H9 (cell line): ENCODE data around the gene BIVM. TPM values are rescaled to one million over a fixed set of nuclear protein-coding genes. Genes with fewer than 3 reads are reported as not detected.

Experiments used
- DNase-seq: peaks from one replicate; pipeline ENCODE4 v3.0.0-alpha.2; 2017
- H2AFZ ChIP-seq: one replicate; pipeline ENCODE4 v1.6.1; 2013; ENCODE audit warnings: mild to moderate bottlenecking, low read length, control low read depth, moderate library complexity
- H2AK5ac ChIP-seq: 2 replicates; pipeline ENCODE4 v1.6.1; 2013; ENCODE audit warnings: low read length, control low read depth, mixed read lengths; ENCODE audit not compliant: insufficient read length
- H2BK120ac ChIP-seq: one replicate; pipeline ENCODE4 v1.6.1; 2013; ENCODE audit warnings: low read depth, mild to moderate bottlenecking, low read length, control low read depth, inconsistent platforms; ENCODE audit not compliant: poor library complexity, severe bottlenecking
- H2BK12ac ChIP-seq: 2 replicates; pipeline ENCODE4 v1.6.1; 2013; ENCODE audit warnings: low read length, control low read depth, mixed read lengths, low read depth; ENCODE audit not compliant: insufficient read length
- H2BK15ac ChIP-seq: 2 replicates; pipeline ENCODE4 v1.6.1; 2013; ENCODE audit warnings: low read depth, low read length, control low read depth
- H2BK20ac ChIP-seq: one replicate; pipeline ENCODE4 v1.6.1; 2013; ENCODE audit warnings: low read depth, mild to moderate bottlenecking, low read length, control low read depth, inconsistent platforms; ENCODE audit not compliant: poor library complexity, severe bottlenecking
- H2BK5ac ChIP-seq: 2 replicates; pipeline ENCODE4 v1.6.1; 2013; ENCODE audit warnings: low read length, control low read depth, mixed read lengths; ENCODE audit not compliant: insufficient read length
- H3K14ac ChIP-seq: 2 replicates; pipeline ENCODE4 v1.6.1; 2013; ENCODE audit warnings: low read length, control low read depth; ENCODE audit not compliant: insufficient read depth
- H3K18ac ChIP-seq: 2 replicates; pipeline ENCODE4 v1.6.1; 2013; ENCODE audit warnings: low read depth, mild to moderate bottlenecking, mixed read lengths, low read length, control low read depth; ENCODE audit not compliant: insufficient read length
- H3K23ac ChIP-seq: 2 replicates; pipeline ENCODE4 v1.6.1; 2013; ENCODE audit warnings: low read length, control low read depth, mixed read lengths, low read depth; ENCODE audit not compliant: insufficient read length
- H3K23me2 ChIP-seq: 2 replicates; pipeline ENCODE4 v1.6.1; 2013; ENCODE audit warnings: low read depth, mild to moderate bottlenecking, mixed read lengths, low read length, control low read depth; ENCODE audit not compliant: insufficient read length, poor library complexity, severe bottlenecking
- H3K27ac ChIP-seq: 2 replicates; pipeline ENCODE4 v1.5.1; 2013; ENCODE audit warnings: low read length, control low read depth, mixed read lengths, low read depth; ENCODE audit not compliant: insufficient read length
- H3K27me3 ChIP-seq: 2 replicates; pipeline ENCODE4 v1.6.1; 2013; ENCODE audit warnings: low read length, control low read depth, inconsistent platforms; ENCODE audit not compliant: insufficient read depth
- H3K4ac ChIP-seq: 2 replicates; pipeline ENCODE4 v1.6.1; 2013; ENCODE audit warnings: low read depth, mild to moderate bottlenecking, control low read depth, inconsistent platforms, low read length, moderate library complexity
- H3K4me1 ChIP-seq: 2 replicates; pipeline ENCODE4 v1.6.1; 2013; ENCODE audit warnings: low read length, control low read depth, inconsistent platforms; ENCODE audit not compliant: insufficient read depth
- H3K4me2 ChIP-seq: 2 replicates; pipeline ENCODE4 v1.6.1; 2013; ENCODE audit warnings: low read length, control low read depth, mixed read lengths; ENCODE audit not compliant: insufficient read length, insufficient read depth
- H3K56ac ChIP-seq: 2 replicates; pipeline ENCODE4 v1.6.1; 2013; ENCODE audit warnings: low read depth, mild to moderate bottlenecking, mixed read lengths, low read length, control low read depth; ENCODE audit not compliant: insufficient read length
- H3K79me1 ChIP-seq: 2 replicates; pipeline ENCODE4 v1.6.1; 2013; ENCODE audit warnings: low read depth, mild to moderate bottlenecking, moderate library complexity, low read length, control low read depth, inconsistent platforms; ENCODE audit not compliant: insufficient read depth, poor library complexity, severe bottlenecking
- H3K79me2 ChIP-seq: 2 replicates; pipeline ENCODE4 v1.6.1; 2013; ENCODE audit warnings: low read length, control low read depth, inconsistent platforms; ENCODE audit not compliant: insufficient read depth
- H3K9ac ChIP-seq: 2 replicates; pipeline ENCODE4 v1.6.1; 2013; ENCODE audit warnings: low read length, control low read depth, mixed read lengths; ENCODE audit not compliant: insufficient read length; ENCODE audit errors: extremely low read depth
- H3K9me3 ChIP-seq: one replicate; pipeline ENCODE4 v1.6.1; 2013; ENCODE audit warnings: low read depth, low read length, inconsistent platforms; ENCODE audit not compliant: control insufficient read depth
- H3T11ph ChIP-seq: one replicate; pipeline ENCODE4 v1.6.1; 2013; ENCODE audit warnings: mild to moderate bottlenecking, low read length, control low read depth, inconsistent platforms
- H4K20me1 ChIP-seq: one replicate; pipeline ENCODE4 v1.6.1; 2013; ENCODE audit not compliant: control insufficient read depth, insufficient read length, insufficient read depth
- H4K5ac ChIP-seq: 2 replicates; pipeline ENCODE4 v1.6.1; 2013; ENCODE audit warnings: low read depth, mild to moderate bottlenecking, mixed read lengths, low read length, control low read depth; ENCODE audit not compliant: insufficient read length
- H4K8ac ChIP-seq: replicated peaks from 2 replicates; pipeline ENCODE4 v1.6.1; 2013; ENCODE audit warnings: low read length, control low read depth, mixed read lengths, low read depth; ENCODE audit not compliant: insufficient read length
- H4K91ac ChIP-seq: 2 replicates; pipeline ENCODE4 v1.6.1; 2013; ENCODE audit warnings: low read depth, mild to moderate bottlenecking, moderate library complexity, mixed read lengths, low read length, control low read depth; ENCODE audit not compliant: insufficient read length
- H3K27ac Mint-ChIP-seq, 3 experiments: 2 replicates in 2 of 3; 3 replicates in 1 of 3; pipeline ENCODE4 v1.8.0; 2020 to 2021; ENCODE audit warnings: mixed read lengths in 3 of 3, mild to moderate bottlenecking in 1 of 3, moderate library complexity in 1 of 3
- H3K27me3 Mint-ChIP-seq: 2 replicates; pipeline ENCODE4 v1.8.0; 2021; ENCODE audit warnings: low read depth, mild to moderate bottlenecking, moderate library complexity, mixed read lengths
- H3K36me3 Mint-ChIP-seq, 3 experiments: 2 replicates in 2 of 3; 3 replicates in 1 of 3; pipeline ENCODE4 v1.8.0; 2020 to 2021; ENCODE audit warnings: low read depth in 3 of 3, mixed read lengths in 3 of 3; ENCODE audit not compliant: insufficient read depth in 1 of 3
- H3K4me1 Mint-ChIP-seq, 2 experiments: 2 replicates each; pipeline ENCODE4 v1.8.0; 2020; ENCODE audit warnings: mixed read lengths in 2 of 2
- H3K4me3 Mint-ChIP-seq, 2 experiments: 2 replicates in 1 of 2; 3 replicates in 1 of 2; pipeline ENCODE4 v1.8.0; 2020 to 2021; ENCODE audit warnings: mild to moderate bottlenecking in 2 of 2, mixed read lengths in 2 of 2, moderate library complexity in 1 of 2
- H3K9me3 Mint-ChIP-seq, 2 experiments: 2 replicates in 1 of 2; 3 replicates in 1 of 2; pipeline ENCODE4 v1.8.0; 2020; ENCODE audit warnings: mild to moderate bottlenecking in 2 of 2, mixed read lengths in 2 of 2, moderate library complexity in 1 of 2
- WGBS: extraction: QIAGEN DNeasy Blood & Tissue Kit; methylation state at CpG from one replicate; pipeline ENCODE4 v1.1.7; 2013; ENCODE audit warnings: missing lambda C conversion rate, low lambda C conversion rate, mixed read lengths; ENCODE audit not compliant: insufficient read length; ENCODE audit errors: extremely low coverage; 5-methylcytosine and 5-hydroxymethylcytosine counted together
- total RNA-seq: library from RNA; stranded (reverse); gene quantifications from 2 replicates; pipeline ENCODE4 v1.2.1, GENCODE V29; 2021
- TF ChIP-seq, protein P1 (sequence below): fragments of 200-600 bp; sonication (generic); conservative IDR thresholded peaks from 3 replicates; pipeline ENCODE4 v1.8.0; 2021; ENCODE audit warnings: antibody characterized with exemption, mild to moderate bottlenecking

BIVM gene
- total RNA-seq, 1 experiment from 2014 or later = 9.0 TPM

DNA sequence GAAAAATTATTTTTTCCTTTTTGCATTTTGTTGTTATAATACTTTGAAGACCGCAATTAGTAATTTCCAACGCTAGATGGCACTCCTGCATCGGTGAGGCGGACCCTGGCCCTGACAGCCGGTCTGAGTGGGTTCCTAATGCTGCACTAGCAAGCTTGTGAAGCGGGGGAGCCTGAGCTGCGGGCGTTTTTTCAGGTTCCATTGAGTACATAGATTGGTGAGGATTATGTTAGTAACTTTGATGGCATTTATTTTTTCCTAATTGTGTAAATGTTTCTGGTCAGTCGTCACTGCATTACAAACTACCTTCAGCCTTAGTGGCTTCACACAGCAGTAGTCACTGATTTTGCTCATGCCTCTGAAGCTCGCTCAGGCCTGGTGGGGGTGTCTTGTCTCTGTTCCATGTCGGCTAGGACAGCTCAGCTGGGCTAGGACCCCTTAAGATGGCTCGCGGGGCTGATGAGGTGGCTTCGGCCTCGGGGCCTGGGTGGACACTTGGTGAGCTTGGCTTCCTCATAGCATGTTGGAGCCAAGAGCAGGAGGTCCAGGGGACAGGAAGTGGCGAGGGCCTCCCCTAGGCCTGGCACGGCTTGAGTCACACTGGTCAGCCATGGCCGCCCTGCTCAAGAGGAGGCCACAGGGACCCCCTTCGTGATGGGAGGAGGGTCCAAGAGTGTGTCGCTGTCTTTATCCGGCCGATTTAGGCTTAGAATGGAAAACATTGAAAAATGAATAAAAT, 71.9 kb downstream of the BIVM start:
- no peak overlapping the region for H3T11ph ChIP-seq
- no peak overlapping the region for H3K14ac ChIP-seq
- H3K9ac ChIP-seq = no peak overlapping the region
- no peak overlapping the region for H3K4me2 ChIP-seq
- DNase-seq = peak; percentile 58
- H3K79me2 ChIP-seq = no peaks in the 10 kb centered on the region
- no peak overlapping the region for H2AK5ac ChIP-seq
- H4K8ac ChIP-seq = no peak overlapping the region
- no peaks in the 10 kb centered on the region for H3K79me1 ChIP-seq
- Mint-ChIP-seq H3K4me1 (peaks cover 5 to 6% of the 10 kb centered on the region in 2 experiments), H3K27me3 (no peaks in the 10 kb centered on the region), H3K36me3 (peaks cover 8 to 48% (median 27%) of the 10 kb centered on the region in 3 experiments; a peak in 6 of 7 replicates), H3K27ac (no peak overlapping the region; a peak in 1 of 7 replicates), H3K9me3 (no peaks in the 10 kb centered on the region), H3K4me3 (no peak overlapping the region)
- H4K91ac ChIP-seq = no peak overlapping the region
- H4K20me1 ChIP-seq = no peaks in the 10 kb centered on the region
- H4K5ac ChIP-seq = no peak overlapping the region
- H3K27ac ChIP-seq = no peak overlapping the region
- H2AFZ ChIP-seq = no peak overlapping the region
- H3K9me3 ChIP-seq = no peaks in the 10 kb centered on the region
- H2BK5ac ChIP-seq = no peak overlapping the region
- H3K23me2 ChIP-seq = no peaks in the 10 kb centered on the region
- no peak overlapping the region for H2BK12ac ChIP-seq
- no CpG with 5 or more reads among the region's 22 CpGs for WGBS
- H3K56ac ChIP-seq = no peak overlapping the region
- no peak overlapping the region for H3K18ac ChIP-seq
- no peak overlapping the region for H3K4ac ChIP-seq
- H3K23ac ChIP-seq = no peak overlapping the region
- H2BK120ac ChIP-seq = no peak overlapping the region
- no peak overlapping the region for H2BK15ac ChIP-seq
- no peak overlapping the region for H2BK20ac ChIP-seq
- TF ChIP-seq, protein P1, sequence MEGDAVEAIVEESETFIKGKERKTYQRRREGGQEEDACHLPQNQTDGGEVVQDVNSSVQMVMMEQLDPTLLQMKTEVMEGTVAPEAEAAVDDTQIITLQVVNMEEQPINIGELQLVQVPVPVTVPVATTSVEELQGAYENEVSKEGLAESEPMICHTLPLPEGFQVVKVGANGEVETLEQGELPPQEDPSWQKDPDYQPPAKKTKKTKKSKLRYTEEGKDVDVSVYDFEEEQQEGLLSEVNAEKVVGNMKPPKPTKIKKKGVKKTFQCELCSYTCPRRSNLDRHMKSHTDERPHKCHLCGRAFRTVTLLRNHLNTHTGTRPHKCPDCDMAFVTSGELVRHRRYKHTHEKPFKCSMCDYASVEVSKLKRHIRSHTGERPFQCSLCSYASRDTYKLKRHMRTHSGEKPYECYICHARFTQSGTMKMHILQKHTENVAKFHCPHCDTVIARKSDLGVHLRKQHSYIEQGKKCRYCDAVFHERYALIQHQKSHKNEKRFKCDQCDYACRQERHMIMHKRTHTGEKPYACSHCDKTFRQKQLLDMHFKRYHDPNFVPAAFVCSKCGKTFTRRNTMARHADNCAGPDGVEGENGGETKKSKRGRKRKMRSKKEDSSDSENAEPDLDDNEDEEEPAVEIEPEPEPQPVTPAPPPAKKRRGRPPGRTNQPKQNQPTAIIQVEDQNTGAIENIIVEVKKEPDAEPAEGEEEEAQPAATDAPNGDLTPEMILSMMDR = peak; percentile 89
- H3K27me3 ChIP-seq = no peaks in the 10 kb centered on the region
- H3K4me1 ChIP-seq = no peaks in the 10 kb centered on the region
